Smooth muscle cell (in vitro differentiated cells): ENCODE results near the gene DCDC1. TPM values are rescaled to one million over a fixed set of nuclear protein-coding genes. Genes with fewer than 3 reads are reported as not detected.

Experiments used
- DNase-seq: peaks from one replicate; lab custom pipeline; 2025; ENCODE audit not compliant: unreplicated experiment; lab: John Stamatoyannopoulos, UW
- H2AFZ ChIP-seq: fragments of 200-600 bp; sonication (generic); 2 replicates; pipeline ENCODE4 v1.6.0; 2016; ENCODE audit warnings: antibody characterized with exemption, low read depth, mild to moderate bottlenecking
- H3F3A ChIP-seq: fragments of 200-600 bp; sonication (generic); 2 replicates; pipeline ENCODE4 v1.6.0; 2017; ENCODE audit warnings: antibody characterized with exemption, low read depth
- H3K27ac ChIP-seq: fragments of 200-600 bp; sonication (generic); 2 replicates; pipeline ENCODE4 v1.5.1; 2016; ENCODE audit warnings: low read depth, mild to moderate bottlenecking
- H3K27me3 ChIP-seq: fragments of 200-600 bp; sonication (generic); 2 replicates; pipeline ENCODE4 v1.6.1; 2016; ENCODE audit warnings: low read depth, mild to moderate bottlenecking
- H3K36me3 ChIP-seq: fragments of 200-600 bp; sonication (generic); 2 replicates; pipeline ENCODE4 v1.5.1; 2016; ENCODE audit warnings: low read depth
- H3K4me1 ChIP-seq: fragments of 200-600 bp; sonication (generic); 2 replicates; pipeline ENCODE4 v1.5.1; 2016; ENCODE audit warnings: low read depth
- H3K4me2 ChIP-seq: fragments of 200-600 bp; sonication (generic); 2 replicates; pipeline ENCODE4 v1.6.0; 2016; ENCODE audit warnings: mild to moderate bottlenecking
- H3K4me3 ChIP-seq: fragments of 200-600 bp; sonication (generic); 2 replicates; pipeline ENCODE4 v1.5.1; 2016; ENCODE audit warnings: mild to moderate bottlenecking
- H3K79me2 ChIP-seq: fragments of 200-600 bp; sonication (generic); 2 replicates; pipeline ENCODE4 v1.6.0; 2016; ENCODE audit warnings: low read depth, mild to moderate bottlenecking
- H3K9ac ChIP-seq: fragments of 200-600 bp; sonication (generic); 2 replicates; pipeline ENCODE4 v1.6.0; 2016; ENCODE audit warnings: low read depth
- H3K9me3 ChIP-seq: fragments of 200-600 bp; sonication (generic); replicated peaks from 2 replicates; pipeline ENCODE4 v1.5.1; 2016; ENCODE audit warnings: low read depth
- H4K20me1 ChIP-seq: fragments of 200-600 bp; sonication (generic); 2 replicates; pipeline ENCODE4 v1.6.0; 2016; ENCODE audit warnings: low read depth
- WGBS: methylation state at CpG from one replicate; pipeline ENCODE4 v1.1.7; 2016; ENCODE audit warnings: low lambda C conversion rate; 5-methylcytosine and 5-hydroxymethylcytosine counted together
- polyA plus RNA-seq: library from polyadenylated mRNA; unstranded; fragments of >200 nt; fragmentation: Nextera tagmentation; extraction: Ambion mirVana; gene quantifications from 2 replicates; pipeline ENCODE4 v1.2.1, GENCODE V29; 2016
- total RNA-seq: library from RNA; depleted of rRNA; stranded (reverse); fragments of >200 nt; gene quantifications from 2 replicates; pipeline ENCODE4 v1.2.3, GENCODE V29; 2014
- TF ChIP-seq, protein P1 (sequence below): fragments of 200-600 bp; sonication (generic); IDR thresholded peaks from 2 replicates; pipeline ENCODE4 v1.5.1; 2017; ENCODE audit warnings: borderline replicate concordance, mild to moderate bottlenecking, antibody characterized with exemption; ENCODE audit not compliant: insufficient read depth, poor library complexity, severe bottlenecking

DCDC1 gene
- total and polyA plus RNA-seq, 2 experiments from 2014 or later, result 0.39 to 0.45 TPM

GRCh38 chr11:30853439-30853838 lies 516.1 kb downstream of the DCDC1 start:
- H3K9me3 ChIP-seq, result no peaks in the 10 kb centered on the region
- no peaks in the 10 kb centered on the region for H3K27me3 ChIP-seq
- no peaks in the 10 kb centered on the region for H3K36me3 ChIP-seq
- TF ChIP-seq, protein P1, sequence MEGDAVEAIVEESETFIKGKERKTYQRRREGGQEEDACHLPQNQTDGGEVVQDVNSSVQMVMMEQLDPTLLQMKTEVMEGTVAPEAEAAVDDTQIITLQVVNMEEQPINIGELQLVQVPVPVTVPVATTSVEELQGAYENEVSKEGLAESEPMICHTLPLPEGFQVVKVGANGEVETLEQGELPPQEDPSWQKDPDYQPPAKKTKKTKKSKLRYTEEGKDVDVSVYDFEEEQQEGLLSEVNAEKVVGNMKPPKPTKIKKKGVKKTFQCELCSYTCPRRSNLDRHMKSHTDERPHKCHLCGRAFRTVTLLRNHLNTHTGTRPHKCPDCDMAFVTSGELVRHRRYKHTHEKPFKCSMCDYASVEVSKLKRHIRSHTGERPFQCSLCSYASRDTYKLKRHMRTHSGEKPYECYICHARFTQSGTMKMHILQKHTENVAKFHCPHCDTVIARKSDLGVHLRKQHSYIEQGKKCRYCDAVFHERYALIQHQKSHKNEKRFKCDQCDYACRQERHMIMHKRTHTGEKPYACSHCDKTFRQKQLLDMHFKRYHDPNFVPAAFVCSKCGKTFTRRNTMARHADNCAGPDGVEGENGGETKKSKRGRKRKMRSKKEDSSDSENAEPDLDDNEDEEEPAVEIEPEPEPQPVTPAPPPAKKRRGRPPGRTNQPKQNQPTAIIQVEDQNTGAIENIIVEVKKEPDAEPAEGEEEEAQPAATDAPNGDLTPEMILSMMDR, result no peak
- H3K4me2 ChIP-seq, result no peak overlapping the region
- H3F3A ChIP-seq, result no peaks in the 10 kb centered on the region
- H3K79me2 ChIP-seq, result no peaks in the 10 kb centered on the region
- no peak for DNase-seq
- no peak overlapping the region for H3K9ac ChIP-seq
- no peak overlapping the region for H3K27ac ChIP-seq
- H3K4me3 ChIP-seq, result no peak overlapping the region
- H3K4me1 ChIP-seq, result no peaks in the 10 kb centered on the region
- H2AFZ ChIP-seq, result no peak overlapping the region
- H4K20me1 ChIP-seq, result no peaks in the 10 kb centered on the region

- 98% methylated on average over 4 of the region's 4 CpGs for WGBS
Measured at GRCh38 chr11:30852645-30853044, 516.9 kb downstream of the DCDC1 start.

DNA sequence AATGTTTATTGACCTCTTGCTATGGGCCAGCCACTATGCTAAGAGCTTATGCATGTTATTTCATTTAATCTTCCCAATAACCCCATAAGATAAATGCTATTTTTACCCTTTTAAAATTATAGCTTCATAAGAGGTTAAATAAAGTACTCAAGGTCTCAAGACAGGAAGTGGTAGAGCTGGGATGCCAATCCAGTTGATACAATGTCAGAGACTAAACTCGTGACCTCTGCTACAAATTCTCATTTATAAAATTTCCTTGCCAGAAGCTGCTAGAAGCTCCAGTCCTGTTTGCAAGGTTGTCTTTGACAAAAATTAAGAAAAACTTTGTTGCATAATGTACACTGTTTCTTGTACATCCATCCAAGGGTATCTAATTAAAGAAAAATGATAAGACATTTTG lies 517.4 kb downstream of the DCDC1 start:
- no peak for DNase-seq
- no peak overlapping the region for H2AFZ ChIP-seq
- H3K27ac ChIP-seq, result no peak overlapping the region
- H3K27me3 ChIP-seq, result no peaks in the 10 kb centered on the region
- no peak overlapping the region for H3K9ac ChIP-seq
- no peaks in the 10 kb centered on the region for H3K4me1 ChIP-seq
- H4K20me1 ChIP-seq, result no peaks in the 10 kb centered on the region
- H3K4me3 ChIP-seq, result no peak overlapping the region
- H3K36me3 ChIP-seq, result no peaks in the 10 kb centered on the region
- TF ChIP-seq, protein P1, result no peak
- no peak overlapping the region for H3K4me2 ChIP-seq
- H3K79me2 ChIP-seq, result no peaks in the 10 kb centered on the region
- WGBS, result 83% methylated on average over 1 of the region's 1 CpG
- no peaks in the 10 kb centered on the region for H3K9me3 ChIP-seq
- H3F3A ChIP-seq, result no peaks in the 10 kb centered on the region

More at GRCh38 chr11:30852645-30853044, 516.9 kb downstream of the DCDC1 start:
- Histone ChIP-seq H2AFZ (no peak overlapping the region), H3K4me1 (no peaks in the 10 kb centered on the region), H3K79me2 (no peaks in the 10 kb centered on the region), H3K36me3 (no peaks in the 10 kb centered on the region), H4K20me1 (no peaks in the 10 kb centered on the region), H3K27ac (no peak overlapping the region), H3F3A (no peaks in the 10 kb centered on the region), H3K9ac (no peak overlapping the region), H3K4me2 (no peak overlapping the region), H3K4me3 (no peak overlapping the region), H3K27me3 (no peaks in the 10 kb centered on the region), H3K9me3 (no peaks in the 10 kb centered on the region)
- DNase-seq, result no peak
- TF ChIP-seq, protein P1, result no peak

DNA sequence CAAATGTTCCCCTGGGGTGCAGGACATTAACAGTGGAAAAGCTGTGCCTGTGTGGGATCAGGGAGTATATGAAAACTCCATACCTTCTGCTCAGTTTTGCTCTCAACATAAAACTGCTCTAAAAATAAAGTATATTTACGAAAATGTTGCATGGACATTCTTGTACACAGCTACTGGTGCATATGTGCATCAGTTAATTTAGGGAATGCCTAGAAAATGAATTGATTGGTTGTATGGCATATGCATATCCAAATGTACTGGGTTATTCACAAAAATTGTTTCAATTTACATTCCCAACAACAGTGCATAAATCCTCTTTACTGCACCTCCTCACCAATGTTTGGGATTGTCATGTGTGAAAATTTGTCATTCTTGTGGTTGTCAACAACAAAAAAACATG lies 532.3 kb downstream of the DCDC1 start:
- whole genome bisulfite sequencing, result 95% methylated on average over 1 of the region's 1 CpG
- H4K20me1 ChIP-seq, result no peaks in the 10 kb centered on the region
- DNase-seq, result no peak

More for the DNA sequence above, 532.3 kb downstream of the DCDC1 start:
- H3K36me3 ChIP-seq, result no peaks in the 10 kb centered on the region
- H3K79me2 ChIP-seq, result no peaks in the 10 kb centered on the region
- TF ChIP-seq, protein P1, result no peak
- no peaks in the 10 kb centered on the region for H3K27me3 ChIP-seq
- H3K9me3 ChIP-seq, result no peaks in the 10 kb centered on the region
- no peak overlapping the region for H3K4me2 ChIP-seq
- H3K4me3 ChIP-seq, result no peak overlapping the region
- no peak overlapping the region for H3K9ac ChIP-seq
- no peaks in the 10 kb centered on the region for H3F3A ChIP-seq
- no peak overlapping the region for H3K27ac ChIP-seq
- H3K4me1 ChIP-seq, result no peaks in the 10 kb centered on the region
- no peak overlapping the region for H2AFZ ChIP-seq
